Measurements from ENCODE around the gene PKP1. TPM values are rescaled to one million over a fixed set of nuclear protein-coding genes. Genes with fewer than 3 reads are reported as not detected.
A peak's percentile ranks its signal among the peaks of the same experiment; 100 is the strongest.

Gene PKP1
- total RNA-seq, 1 experiment from 2014 or later = 0.94 TPM

DNA sequence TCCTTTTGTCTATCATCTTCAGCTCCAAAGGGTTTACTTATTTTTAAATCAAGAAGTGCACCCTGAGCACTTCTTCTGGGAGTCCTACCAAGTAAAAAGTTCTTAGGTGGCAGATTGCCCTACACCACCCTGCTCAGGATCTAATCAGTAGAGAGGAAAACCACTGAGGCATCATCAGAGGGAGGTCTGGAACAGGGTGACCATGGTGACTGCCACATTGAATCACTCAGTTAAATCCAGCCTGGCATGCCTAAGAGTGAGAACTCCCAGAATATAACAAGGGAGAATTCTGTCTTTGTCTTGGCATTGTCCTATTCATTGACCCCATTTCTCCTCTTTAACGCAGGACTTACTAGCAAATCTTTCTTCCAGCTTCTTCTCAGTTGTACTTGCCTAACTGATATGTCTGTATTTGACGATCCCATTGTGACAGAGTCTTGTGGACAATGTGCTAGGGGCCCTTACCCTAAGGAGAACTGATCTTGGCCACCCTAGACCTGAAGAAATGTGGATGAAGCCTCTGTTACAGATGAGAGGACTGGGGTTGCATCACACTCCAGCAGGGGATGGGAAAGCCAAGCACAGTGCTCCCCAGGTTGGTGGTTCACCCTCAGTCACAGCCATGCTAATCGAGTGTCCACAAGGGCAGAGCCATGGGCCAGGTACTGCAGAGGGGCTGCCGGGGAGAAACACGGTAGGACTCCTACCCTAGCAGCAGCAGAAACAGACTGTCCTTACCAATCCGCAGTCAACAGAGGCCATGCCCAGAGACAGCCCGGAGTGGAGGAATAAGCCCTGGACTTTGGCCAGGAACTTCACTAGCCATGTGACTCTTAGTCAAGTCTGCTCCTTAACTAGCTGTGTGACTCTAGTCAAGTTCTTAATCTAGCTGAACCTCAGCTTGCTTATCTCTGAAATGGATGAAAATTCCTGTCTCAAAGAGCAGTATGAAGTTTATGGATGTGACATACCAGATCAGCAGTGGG is 15.4 kb downstream of the PKP1 start:
- Histone ChIP-seq H3K36me3 (ENCODE audit: low read depth) (no peaks in the 10 kb centered on the region), H3F3A (ENCODE audit: insufficient read depth, low read depth) (no peaks in the 10 kb centered on the region; the same call in 1 of the 2 replicates), H4K20me1 (ENCODE audit: insufficient read depth) (no peaks in the 10 kb centered on the region), H2AFZ (no peak overlapping the region), H3K4me2 (no peak overlapping the region), H3K4me1 (replicated peaks; ENCODE audit: insufficient read depth) (peaks cover 34% of the 10 kb centered on the region), H3K9me3 (ENCODE audit: insufficient read depth, low read depth) (no peaks in the 10 kb centered on the region), H3K9me2 (ENCODE audit: insufficient read depth) (no peaks in the 10 kb centered on the region), H3K27me3 (ENCODE audit: insufficient read depth, low read depth) (no peaks in the 10 kb centered on the region), H3K27ac (no peak overlapping the region), H3K79me2 (ENCODE audit: low read depth) (no peaks in the 10 kb centered on the region), H3K4me3 (no peak overlapping the region)
- ChIA-PET POLR2A (ENCODE audit: unreplicated experiment) (interaction anchor here (0.7 kb wide), 1 partner anchor 39 kb away, joined by 4 read pairs; no protein-coding TSS in a partner anchor), CTCF (no interaction called here)
- DNase-seq = no peak
- TF ChIP-seq EZH2 (IDR thresholded peaks at IDR 0.05; ENCODE audit: low read depth) = no peak
- TF ChIP-seq, protein P1, sequence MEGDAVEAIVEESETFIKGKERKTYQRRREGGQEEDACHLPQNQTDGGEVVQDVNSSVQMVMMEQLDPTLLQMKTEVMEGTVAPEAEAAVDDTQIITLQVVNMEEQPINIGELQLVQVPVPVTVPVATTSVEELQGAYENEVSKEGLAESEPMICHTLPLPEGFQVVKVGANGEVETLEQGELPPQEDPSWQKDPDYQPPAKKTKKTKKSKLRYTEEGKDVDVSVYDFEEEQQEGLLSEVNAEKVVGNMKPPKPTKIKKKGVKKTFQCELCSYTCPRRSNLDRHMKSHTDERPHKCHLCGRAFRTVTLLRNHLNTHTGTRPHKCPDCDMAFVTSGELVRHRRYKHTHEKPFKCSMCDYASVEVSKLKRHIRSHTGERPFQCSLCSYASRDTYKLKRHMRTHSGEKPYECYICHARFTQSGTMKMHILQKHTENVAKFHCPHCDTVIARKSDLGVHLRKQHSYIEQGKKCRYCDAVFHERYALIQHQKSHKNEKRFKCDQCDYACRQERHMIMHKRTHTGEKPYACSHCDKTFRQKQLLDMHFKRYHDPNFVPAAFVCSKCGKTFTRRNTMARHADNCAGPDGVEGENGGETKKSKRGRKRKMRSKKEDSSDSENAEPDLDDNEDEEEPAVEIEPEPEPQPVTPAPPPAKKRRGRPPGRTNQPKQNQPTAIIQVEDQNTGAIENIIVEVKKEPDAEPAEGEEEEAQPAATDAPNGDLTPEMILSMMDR (conservative IDR thresholded peaks at IDR 0.05) = no peak
- BruUV-seq (replicated peaks) = no TSS peak
- intact Hi-C loops (cut with micrococcal nuclease; ENCODE audit: unreplicated experiment) = no loop called here

- TF ChIP-seq, protein P1 (conservative IDR thresholded peaks at IDR 0.05) = no peak
- intact Hi-C loops (cut with micrococcal nuclease; ENCODE audit: unreplicated experiment) = loop anchor here (5.0 kb wide), 1 partner anchor 97 kb away; the partner anchor contains the start of gene LAD1
- Histone ChIP-seq H3K4me2 (peak overlapping the region; percentile 35), H3F3A (ENCODE audit: insufficient read depth, low read depth) (no peaks in the 10 kb centered on the region; the same call in 1 of the 2 replicates), H2AFZ (no peak overlapping the region), H3K27me3 (ENCODE audit: insufficient read depth, low read depth) (no peaks in the 10 kb centered on the region), H3K4me1 (replicated peaks; ENCODE audit: insufficient read depth) (peaks cover 34% of the 10 kb centered on the region), H3K36me3 (ENCODE audit: low read depth) (no peaks in the 10 kb centered on the region), H3K27ac (no peak overlapping the region), H4K20me1 (ENCODE audit: insufficient read depth) (no peaks in the 10 kb centered on the region), H3K79me2 (ENCODE audit: low read depth) (no peaks in the 10 kb centered on the region), H3K9me3 (ENCODE audit: insufficient read depth, low read depth) (no peaks in the 10 kb centered on the region), H3K9me2 (ENCODE audit: insufficient read depth) (no peaks in the 10 kb centered on the region), H3K4me3 (no peak overlapping the region)
- ChIA-PET CTCF (no interaction called here), POLR2A (ENCODE audit: unreplicated experiment) (interaction anchor here (0.7 kb wide), 1 partner anchor 47 kb away, joined by 6 read pairs; no protein-coding TSS in a partner anchor)
- peak; percentile 73 to 77 for DNase-seq
- BruUV-seq (replicated peaks) = no TSS peak
Observed at GRCh38 chr1:201299968-201300367, 16.7 kb downstream of the PKP1 start.

- H3K4me3 ChIP-seq = no peak overlapping the region
- H3K27me3 ChIP-seq (ENCODE audit: insufficient read depth, low read depth) = no peaks in the 10 kb centered on the region
- no peaks in the 10 kb centered on the region for H3K9me3 ChIP-seq (ENCODE audit: insufficient read depth, low read depth)
- no peak overlapping the region for H3K27ac ChIP-seq
- no TSS peak for BruUV-seq (replicated peaks)
- ChIA-PET POLR2A (ENCODE audit: unreplicated experiment) (no interaction called here), CTCF (interaction anchor here (0.7 kb wide), 1 partner anchor 41 kb away, joined by 6 read pairs; no protein-coding TSS in a partner anchor)
- H3F3A ChIP-seq (ENCODE audit: insufficient read depth, low read depth) = no peaks in the 10 kb centered on the region; the same call in 1 of the 2 replicates
- H3K36me3 ChIP-seq (ENCODE audit: low read depth) = no peaks in the 10 kb centered on the region
- no peaks in the 10 kb centered on the region for H3K79me2 ChIP-seq (ENCODE audit: low read depth)
- no peaks in the 10 kb centered on the region for H3K9me2 ChIP-seq (ENCODE audit: insufficient read depth)
- H3K4me1 ChIP-seq (replicated peaks; ENCODE audit: insufficient read depth) = peaks cover 30% of the 10 kb centered on the region
- H2AFZ ChIP-seq = no peak overlapping the region
- H3K4me2 ChIP-seq = 0 out of 2 replicates have a peak overlapping the region, but pooled peaks have one; percentile 35
- intact Hi-C loops (cut with micrococcal nuclease; ENCODE audit: unreplicated experiment) = loop anchor here (5.0 kb wide), 1 partner anchor 97 kb away; the partner anchor contains the start of gene LAD1
- no peaks in the 10 kb centered on the region for H4K20me1 ChIP-seq (ENCODE audit: insufficient read depth)
- DNase-seq = no peak
- TF ChIP-seq EZH2 (IDR thresholded peaks at IDR 0.05; ENCODE audit: low read depth) = no peak
Observed at GRCh38 chr1:201300641-201301040, 17.3 kb downstream of the PKP1 start.
